NCI-H2227 (cell line): ENCODE data around the gene HOXA10.

Source experiments
- DNase-seq: peaks from one replicate; lab custom pipeline; 2025; ENCODE audit not compliant: unreplicated experiment; lab: John Stamatoyannopoulos, UW

HOXA10 gene

GRCh38 chr7:27168265-27168947 is 5.7 kb downstream of the HOXA10 start:
- no peak for DNase-seq

- no peak for DNase-seq
Measured at GRCh38 chr7:27167916-27168264, 6.2 kb downstream of the HOXA10 start.

GRCh38 chr7:27166531-27167505 is 7.3 kb downstream of the HOXA10 start:
- DNase-seq = no peak

GRCh38 chr7:27165996-27166530 is 8.1 kb downstream of the HOXA10 start:
- DNase-seq = no peak

GRCh38 chr7:27165089-27165995 is 8.8 kb downstream of the HOXA10 start, which contains the start of gene HOXA9:
Gene HOXA9, minus strand, starts transcription at chr7:27165537. Its CDS starts 80 bp downstream, at chr7:27165457.
- DNase-seq = no peak

GRCh38 chr7:27164367-27165088 is 9.6 kb downstream of the HOXA10 start:
- no peak for DNase-seq

GRCh38 chr7:27164045-27164366 is 10.1 kb downstream of the HOXA10 start:
- DNase-seq = no peak

GRCh38 chr7:27163288-27164044 is 10.7 kb downstream of the HOXA10 start:
- no peak for DNase-seq

- no peak for DNase-seq
Measured at GRCh38 chr7:27162561-27163287, 11.4 kb downstream of the HOXA10 start.

- DNase-seq = no peak
Measured at GRCh38 chr7:27161721-27162560, 12.2 kb downstream of the HOXA10 start.

GRCh38 chr7:27161214-27161720 is 12.9 kb downstream of the HOXA10 start:
- DNase-seq = no peak

GRCh38 chr7:27160546-27161213 is 13.4 kb downstream of the HOXA10 start:
- peak; percentile 89 for DNase-seq

GRCh38 chr7:27160145-27160545 is 14.0 kb downstream of the HOXA10 start:
- no peak for DNase-seq

- no peak for DNase-seq
Measured at GRCh38 chr7:27159266-27160144, 14.6 kb downstream of the HOXA10 start.

GRCh38 chr7:27158436-27159265 is 15.5 kb downstream of the HOXA10 start:
- no peak for DNase-seq
